Measurements from ENCODE around the gene PSMD13.
"Not testable (repeated sequence)": the region's sequence is repeated elsewhere in the genome, so short reads cannot be mapped to it uniquely, and the experiment has no call there.

DNA sequence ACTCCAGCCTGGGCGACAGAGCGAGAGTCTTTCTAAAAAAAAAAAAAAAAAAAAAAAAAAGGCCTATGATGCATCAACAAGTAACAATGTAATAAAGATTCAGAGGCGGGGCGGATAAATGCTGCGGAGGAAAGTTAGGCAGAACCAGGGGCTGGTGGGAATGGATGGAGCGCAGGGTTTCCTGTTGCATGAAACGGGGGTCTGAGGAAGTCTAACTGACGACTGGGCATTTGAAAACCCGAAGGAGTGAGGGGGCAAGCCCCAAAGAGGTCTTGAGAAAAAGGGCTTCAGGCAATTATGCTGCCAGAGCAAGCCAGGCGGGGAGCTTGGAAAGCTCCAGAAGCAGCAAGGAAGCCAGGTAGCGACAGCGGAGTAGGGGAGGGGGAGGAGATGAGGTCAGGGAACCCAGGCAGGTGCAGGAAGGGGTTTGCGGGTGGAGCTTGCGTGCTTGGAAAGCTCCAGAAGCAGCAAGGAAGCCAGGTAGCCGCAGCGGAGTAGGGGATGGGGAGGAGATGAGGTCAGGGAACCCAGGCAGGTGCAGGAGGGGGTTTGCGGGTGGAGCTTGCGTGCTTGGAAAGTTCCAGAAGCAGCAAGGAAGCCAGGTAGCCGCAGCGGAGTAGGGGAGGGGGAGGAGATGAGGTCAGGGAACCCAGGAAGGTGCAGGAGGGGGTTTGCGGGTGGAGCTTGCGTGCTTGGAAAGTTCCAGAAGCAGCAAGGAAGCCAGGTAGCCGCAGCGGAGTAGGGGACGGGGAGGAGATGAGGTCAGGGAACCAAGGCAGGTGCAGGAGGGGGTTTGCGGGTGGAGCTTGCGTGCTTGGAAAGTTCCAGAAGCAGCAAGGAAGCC is 50.4 kb downstream of the PSMD13 start:
- not testable (repeated sequence) for TF ChIP-seq CTCF (IDR thresholded peaks at IDR 0.05); ZFX (IDR thresholded peaks at IDR 0.05; ENCODE audit: borderline replicate concordance)
